ENCODE measurements around the gene BANF1. TPM values are rescaled to one million over a fixed set of nuclear protein-coding genes. Genes with fewer than 3 reads are reported as not detected.

The BANF1 gene
- total and polyA plus RNA-seq, 2 experiments from 2014 or later: 77.0 to 496 TPM

GRCh38 chr11:66026017-66026529 is 23.8 kb downstream of the BANF1 start, which contains the start of gene CATSPER1:
CATSPER1 (minus strand) TSS chr11:66026479; CDS start chr11:66026379, 100 bp downstream.
- H3K9me3 ChIP-seq (ENCODE audit: low read depth): no peaks in the 10 kb centered on the region
- no peak within 1 kb of the TSS for H3K4me3 ChIP-seq
- peaks cover 12% of the 10 kb centered on the region for H3K27me3 ChIP-seq
- no peak for TF ChIP-seq CTCF (IDR thresholded peaks at IDR 0.05; ENCODE audit: low read depth, low read length)
- H3K4me1 ChIP-seq (ENCODE audit: low read depth): no peaks in the 10 kb centered on the region
- H3K27ac ChIP-seq: no peak within 1 kb of the TSS
- no peak for DNase-seq (ENCODE audit: low read depth in 1 of 2, low spot score in 1 of 2)
- H3K36me3 ChIP-seq: no peaks in the 10 kb centered on the region

GRCh38 chr11:66032957-66033735 is 30.8 kb downstream of the BANF1 start:
- no peak for TF ChIP-seq CTCF (IDR thresholded peaks at IDR 0.05; ENCODE audit: low read depth, low read length)
- Histone ChIP-seq H3K27me3 (no peaks in the 10 kb centered on the region), H3K4me3 (no peak overlapping the region), H3K9me3 (ENCODE audit: low read depth) (no peaks in the 10 kb centered on the region), H3K27ac (no peak overlapping the region), H3K4me1 (ENCODE audit: low read depth) (no peaks in the 10 kb centered on the region), H3K36me3 (no peaks in the 10 kb centered on the region)
- no peak for DNase-seq (ENCODE audit: low read depth in 1 of 2, low spot score in 1 of 2)

GRCh38 chr11:66035653-66036333 is 33.5 kb downstream of the BANF1 start:
- no peak overlapping the region for H3K27ac ChIP-seq
- TF ChIP-seq CTCF (IDR thresholded peaks at IDR 0.05; ENCODE audit: low read depth, low read length): no peak
- no peaks in the 10 kb centered on the region for H3K4me1 ChIP-seq (ENCODE audit: low read depth)
- DNase-seq (ENCODE audit: low read depth in 1 of 2, low spot score in 1 of 2): no peak
- H3K4me3 ChIP-seq: no peak overlapping the region
- no peaks in the 10 kb centered on the region for H3K27me3 ChIP-seq
- H3K36me3 ChIP-seq: no peaks in the 10 kb centered on the region
- no peaks in the 10 kb centered on the region for H3K9me3 ChIP-seq (ENCODE audit: low read depth)

- Histone ChIP-seq H3K4me3 (no peak overlapping the region), H3K27ac (no peak overlapping the region), H3K9me3 (ENCODE audit: low read depth) (no peaks in the 10 kb centered on the region), H3K27me3 (no peaks in the 10 kb centered on the region), H3K4me1 (ENCODE audit: low read depth) (no peaks in the 10 kb centered on the region), H3K36me3 (no peaks in the 10 kb centered on the region)
- no peak for DNase-seq (ENCODE audit: low read depth in 1 of 2, low spot score in 1 of 2)
- TF ChIP-seq CTCF (IDR thresholded peaks at IDR 0.05; ENCODE audit: low read depth, low read length): no peak
These were observed 34.0 kb downstream of the BANF1 start for GRCh38 chr11:66036334-66036710.

- no peak for TF ChIP-seq CTCF (IDR thresholded peaks at IDR 0.05; ENCODE audit: low read depth, low read length)
- H3K9me3 ChIP-seq (ENCODE audit: low read depth): no peaks in the 10 kb centered on the region
- no peak for DNase-seq (ENCODE audit: low read depth in 1 of 2, low spot score in 1 of 2)
These were observed 35.0 kb downstream of the BANF1 start for GRCh38 chr11:66037327-66037726.

More at GRCh38 chr11:66037327-66037726, 35.0 kb downstream of the BANF1 start:
- H3K27ac ChIP-seq: no peak overlapping the region
- H3K4me3 ChIP-seq: no peak overlapping the region
- no peaks in the 10 kb centered on the region for H3K27me3 ChIP-seq
- H3K36me3 ChIP-seq: no peaks in the 10 kb centered on the region
- no peaks in the 10 kb centered on the region for H3K4me1 ChIP-seq (ENCODE audit: low read depth)
